Putamen (tissue), 1 donor: Measurements from ENCODE around the gene ARL4D.
"Not testable (repeated sequence)": the region's sequence is repeated elsewhere in the genome, so short reads cannot be mapped to it uniquely, and the experiment has no call there.

ENCODE experiments used
- DNase-seq: peaks from one replicate; pipeline ENCODE4 v3.0.0-alpha.2; 2016; ENCODE audit warnings: low spot score

Gene ARL4D

DNA sequence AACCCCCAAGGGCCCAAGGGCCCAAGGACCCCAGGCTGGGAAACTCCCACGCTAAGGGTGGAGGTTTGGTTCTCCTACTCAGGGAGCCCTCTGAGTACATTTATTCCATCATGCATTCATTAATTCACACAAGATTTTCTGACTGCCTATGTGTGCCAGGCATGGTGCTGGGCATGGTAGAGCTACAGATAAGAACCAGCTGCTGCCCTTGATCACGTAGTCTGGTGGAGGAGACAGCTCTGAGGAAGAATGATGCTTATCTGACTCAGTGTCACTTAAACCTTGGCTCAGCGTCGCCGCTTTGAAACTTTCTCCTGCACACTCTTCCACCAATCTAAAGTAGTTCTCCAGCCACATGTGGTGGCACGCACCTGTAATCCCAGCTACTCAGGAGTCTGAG lies 3.6 kb upstream of the ARL4D start:
- no peak for DNase-seq

GRCh38 chr17:43396491-43397060 lies 2.2 kb upstream of the ARL4D start:
- no peak for DNase-seq

- DNase-seq, result no peak
Measured at GRCh38 chr17:43399839-43400328, 1.1 kb downstream of the ARL4D start.

DNA sequence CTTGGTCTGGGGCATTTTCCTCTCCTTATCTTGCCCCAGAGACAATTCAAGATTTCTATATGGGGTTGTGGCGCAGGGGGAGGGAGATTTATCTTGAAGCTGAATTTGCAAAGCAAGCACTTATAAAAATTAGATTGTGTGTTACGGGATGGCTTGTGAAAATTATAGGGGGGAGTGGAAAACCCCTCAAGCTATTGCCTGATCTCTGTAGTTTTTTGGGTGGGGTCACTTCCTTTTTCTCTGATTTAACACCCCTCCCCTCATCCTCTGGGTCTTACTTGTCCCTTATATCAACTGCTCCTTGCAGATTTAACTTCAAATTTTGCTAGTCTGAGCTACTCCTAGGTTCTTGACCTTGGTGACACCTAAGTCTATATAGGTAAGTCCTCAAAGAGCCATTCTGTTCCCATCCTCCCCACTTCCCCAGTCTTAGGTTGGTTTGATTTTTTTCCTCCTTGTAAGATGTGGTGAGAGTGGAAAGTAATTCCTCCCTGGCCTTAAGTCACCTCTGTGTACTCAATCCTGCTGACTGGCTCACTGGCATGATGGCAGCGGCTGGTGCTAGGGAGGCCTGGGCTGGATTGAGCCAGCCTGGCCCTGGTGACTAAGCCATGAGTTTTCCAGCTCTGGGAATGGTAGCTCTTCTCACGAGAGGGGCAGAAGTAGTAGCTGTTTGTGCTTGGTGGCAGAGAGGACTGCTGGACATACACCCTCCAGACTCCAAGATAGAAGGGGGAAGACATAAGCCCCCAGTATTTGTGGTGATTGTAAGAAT lies 2.3 kb downstream of the ARL4D start:
- DNase-seq, result no peak

DNA sequence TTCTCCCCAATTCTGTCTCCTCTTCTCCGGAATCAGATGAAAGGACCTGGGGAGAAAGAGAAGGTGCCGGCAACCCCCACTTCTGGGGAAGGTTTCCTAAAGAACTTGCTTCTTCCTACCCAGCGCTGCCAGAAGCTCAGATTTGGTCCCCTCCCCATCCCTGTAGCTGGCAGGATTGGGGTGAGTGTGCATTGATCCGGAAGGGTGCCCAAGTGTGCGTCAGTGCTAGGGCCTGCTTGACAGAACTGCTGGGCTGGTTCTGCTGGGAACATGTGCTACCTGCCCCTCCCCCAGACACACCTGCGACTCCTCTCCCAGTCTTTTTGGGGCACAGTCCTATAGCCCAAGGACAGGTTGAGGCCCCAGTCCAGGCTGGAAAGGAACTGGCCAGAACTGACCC lies 3.3 kb downstream of the ARL4D start:
- DNase-seq, result no peak

DNA sequence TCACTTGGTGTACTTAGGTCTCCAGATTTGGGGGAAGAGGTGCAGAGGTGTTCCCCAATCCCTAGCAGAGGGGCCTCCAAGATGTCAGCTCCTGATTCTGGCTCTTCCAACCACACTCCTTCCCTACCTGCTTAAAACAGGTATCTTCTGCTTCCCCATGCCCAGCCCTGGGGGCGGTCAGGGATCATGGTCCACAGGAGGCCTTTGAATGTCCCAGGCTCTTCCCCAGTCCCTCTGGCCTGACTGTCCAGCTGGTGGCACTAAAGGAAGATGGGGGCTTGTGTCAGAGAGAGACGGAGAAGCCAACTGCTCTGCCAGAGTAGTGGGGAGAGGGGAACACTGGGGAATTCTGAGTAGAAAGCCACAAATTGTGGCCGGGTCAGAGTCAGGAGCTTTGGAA lies 3.8 kb downstream of the ARL4D start:
- no peak for DNase-seq

DNA sequence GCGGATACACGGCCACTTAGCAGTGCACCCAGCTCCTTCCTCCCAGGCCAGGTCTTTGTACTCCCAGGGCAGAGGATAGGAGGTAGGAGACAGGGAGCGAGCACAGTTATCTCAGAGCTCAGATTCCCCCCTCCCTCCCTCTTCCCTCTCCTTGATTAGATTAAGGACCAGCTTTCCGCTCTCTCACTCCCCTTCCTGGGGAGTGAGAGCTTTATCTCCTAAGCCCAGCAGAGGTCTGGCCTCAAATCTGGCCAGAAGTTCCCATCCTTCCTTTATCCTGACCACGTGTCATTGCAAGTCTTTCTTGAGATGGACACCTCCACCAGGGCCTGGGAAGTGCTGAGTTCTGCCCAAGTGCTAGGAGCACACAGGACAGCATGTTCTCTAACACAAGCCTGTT lies 5.1 kb downstream of the ARL4D start:
- DNase-seq, result no peak

GRCh38 chr17:43405861-43406260 lies 7.1 kb downstream of the ARL4D start:
- DNase-seq, result no peak

- peak; percentile 61 for DNase-seq
Measured at GRCh38 chr17:43406676-43407645, 8.2 kb downstream of the ARL4D start.

- no peak for DNase-seq
Measured at GRCh38 chr17:43409131-43409530, 10.3 kb downstream of the ARL4D start.

DNA sequence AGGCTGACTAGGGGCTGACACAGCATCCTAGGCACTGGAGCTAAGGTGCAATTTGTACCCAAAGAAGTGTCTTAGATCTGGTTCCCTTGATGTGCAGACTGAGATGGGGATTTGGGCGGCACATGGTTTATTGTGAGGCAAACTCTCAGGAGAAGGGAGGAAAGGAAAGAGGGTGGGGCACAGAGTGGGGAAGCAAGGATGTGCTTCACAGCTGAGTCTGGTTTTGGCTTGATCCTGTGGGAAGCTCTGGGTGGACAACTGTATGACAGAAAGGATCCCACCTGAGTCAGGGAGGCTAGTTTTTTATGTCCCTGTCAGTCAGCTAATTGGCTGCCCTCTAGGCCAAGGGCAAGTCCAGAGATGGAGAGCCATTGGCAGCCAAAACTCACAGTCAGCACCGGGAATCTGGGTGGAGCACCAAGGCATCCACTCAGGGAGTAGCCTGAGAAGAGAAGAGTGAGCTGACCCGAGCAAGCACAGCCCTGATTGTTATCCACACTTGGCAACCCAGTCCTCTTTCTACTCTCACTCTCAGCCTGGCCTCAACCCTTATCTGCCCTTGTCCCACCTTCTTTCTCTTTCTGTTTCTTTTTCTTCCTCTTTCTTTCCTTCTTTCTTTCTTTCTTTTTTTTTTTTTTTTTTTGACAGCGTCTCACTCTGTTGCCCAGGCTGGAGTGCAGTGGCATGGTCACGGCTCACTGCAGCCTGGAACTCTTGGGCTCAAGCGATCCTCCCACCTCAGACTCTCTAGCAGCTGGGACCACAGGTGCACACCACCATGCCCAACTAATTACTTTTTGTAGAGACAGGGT lies 12.0 kb downstream of the ARL4D start:
- no peak for DNase-seq

DNA sequence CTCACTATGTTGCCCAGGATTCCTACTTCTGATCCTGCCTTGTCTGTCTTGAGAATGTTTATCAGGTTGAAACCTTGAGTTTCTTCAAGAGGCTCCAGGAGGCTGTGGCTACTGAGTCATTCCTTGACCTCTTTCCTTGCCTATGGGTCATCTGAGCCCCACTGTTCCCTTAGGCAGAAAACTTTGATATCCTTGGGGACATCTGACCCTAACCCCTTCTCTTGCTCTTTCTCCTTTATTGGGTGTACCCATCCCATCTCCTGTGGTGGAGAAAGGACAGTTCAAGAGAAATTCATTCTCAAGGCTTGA lies 12.5 kb downstream of the ARL4D start:
- no peak for DNase-seq

DNA sequence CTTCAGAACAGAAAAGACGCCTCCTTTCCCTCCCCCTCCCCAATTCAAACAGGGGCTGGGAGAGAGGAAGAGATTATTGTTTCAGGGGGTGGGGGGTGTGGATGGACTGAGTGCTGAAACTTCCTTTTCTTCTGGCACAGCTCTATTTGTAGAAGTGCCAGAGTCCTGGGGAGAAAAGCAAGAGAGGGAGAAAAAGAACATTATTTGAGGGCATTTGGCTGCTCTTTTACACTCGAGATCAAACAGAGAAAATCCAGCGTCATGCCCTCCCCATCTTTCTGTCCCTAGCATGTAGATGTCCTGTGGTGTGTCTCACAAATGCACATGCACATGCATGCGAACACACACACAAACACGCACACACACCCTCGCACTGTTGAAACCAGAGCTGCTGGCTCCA lies 13.0 kb downstream of the ARL4D start:
- no peak for DNase-seq

DNA sequence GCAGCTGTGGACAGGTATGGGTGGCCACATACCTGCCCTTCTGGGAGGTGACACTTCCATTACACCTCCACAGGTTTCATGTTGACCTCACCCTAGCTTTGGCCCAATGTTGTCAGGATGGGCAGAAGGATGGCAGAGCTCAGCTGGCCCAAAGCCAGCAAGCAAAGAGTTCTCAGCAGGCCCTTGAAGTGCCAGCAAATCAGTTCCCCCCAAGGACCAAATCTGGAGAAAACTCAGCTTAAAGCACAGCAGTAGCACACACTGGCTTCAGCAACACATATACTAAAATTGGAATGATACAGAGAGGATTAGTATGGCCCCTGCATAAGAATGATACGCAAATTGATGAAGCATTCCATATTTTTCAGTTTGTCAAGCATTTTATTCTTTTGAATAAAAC lies 13.4 kb downstream of the ARL4D start:
- no peak for DNase-seq

DNA sequence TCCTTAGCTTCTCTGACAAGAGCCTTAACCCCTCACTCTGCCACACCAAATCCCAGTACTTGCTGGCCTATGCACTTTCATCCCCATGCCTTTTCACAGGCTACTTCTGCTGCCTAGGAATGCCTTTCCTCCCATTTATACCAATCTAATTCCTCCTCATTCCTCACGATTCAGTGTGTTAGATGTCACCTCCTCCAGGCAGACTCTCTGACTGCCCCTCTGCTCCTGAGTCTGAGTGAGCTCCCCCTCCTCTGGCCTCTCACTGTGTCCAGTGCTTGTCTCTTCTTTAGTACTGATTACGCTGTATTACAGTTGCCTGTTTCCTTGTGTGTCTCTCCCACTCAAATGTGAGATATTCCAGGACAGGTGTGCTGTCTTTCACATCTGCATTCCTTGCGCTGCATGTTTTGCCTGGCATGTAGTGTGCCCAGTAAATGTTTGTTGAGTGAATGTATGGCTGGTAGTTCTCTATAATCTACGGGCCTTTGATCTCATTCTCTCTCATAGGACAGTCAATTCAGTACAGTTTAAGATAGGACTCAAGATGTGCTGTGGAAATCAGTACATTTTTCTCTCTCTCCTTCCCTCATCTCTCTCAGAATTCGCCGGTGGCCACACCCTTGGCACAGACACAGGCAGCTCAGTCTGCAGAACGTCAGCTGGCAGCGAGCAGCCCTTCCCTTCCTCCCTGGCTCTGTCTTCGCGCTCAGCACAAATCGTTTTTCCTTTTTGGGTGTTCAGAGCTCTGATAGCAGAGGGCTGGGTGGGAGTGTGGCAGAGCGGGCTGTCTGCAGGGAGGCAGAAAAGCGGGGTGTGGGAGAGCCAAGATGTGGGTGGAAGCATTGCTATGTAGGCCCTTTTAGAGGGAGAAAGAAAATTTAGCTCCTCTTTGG lies 18.5 kb downstream of the ARL4D start:
- peak; percentile 87 for DNase-seq

GRCh38 chr17:43418441-43419374 lies 19.9 kb downstream of the ARL4D start:
- peak; percentile 68 for DNase-seq

- DNase-seq, result not testable (repeated sequence)
Measured at GRCh38 chr17:43419375-43419882, 20.6 kb downstream of the ARL4D start.

- DNase-seq, result no peak
Measured at GRCh38 chr17:43423777-43424455, 25.1 kb downstream of the ARL4D start.
